Astrocyte of the cerebellum (primary cell): ENCODE measurements around the gene ZC3H7B.

Experiments used
- DNase-seq: peaks from one replicate; pipeline ENCODE4 v3.0.0-alpha.2; 2011; ENCODE audit warnings: low read depth
- H3K4me3 ChIP-seq: 2 replicates; pipeline ENCODE4 v1.5.1; 2011; ENCODE audit warnings: mild to moderate bottlenecking, low read depth, low read length, moderate library complexity
- CTCF ChIP-seq: IDR thresholded peaks from 2 replicates; pipeline ENCODE4 v1.5.1; 2012; ENCODE audit warnings: low read length, low read depth, moderate library complexity, mild to moderate bottlenecking; ENCODE audit errors: missing control alignments
- in situ Hi-C: cut with HindIII; loops from 2 replicates; pipeline ENCODE4 v1.10.0; 2017; ENCODE audit warnings: low sequenced_read_pairs

The ZC3H7B gene

GRCh38 chr22:41351011-41351410 is 49.7 kb downstream of the ZC3H7B start:
- TF ChIP-seq CTCF = no peak
- in situ Hi-C loops = no loop called here
- no peak overlapping the region for H3K4me3 ChIP-seq
- no peak for DNase-seq

GRCh38 chr22:41352058-41352457 is 50.7 kb downstream of the ZC3H7B start:
- H3K4me3 ChIP-seq = no peak overlapping the region
- in situ Hi-C loops = no loop called here
- TF ChIP-seq CTCF = no peak
- no peak for DNase-seq

- no peak overlapping the region for H3K4me3 ChIP-seq
- DNase-seq = no peak
- TF ChIP-seq CTCF = no peak
- in situ Hi-C loops = no loop called here
Observed at GRCh38 chr22:41353862-41354575, 52.7 kb downstream of the ZC3H7B start.

GRCh38 chr22:41354979-41355378 is 53.7 kb downstream of the ZC3H7B start:
- no peak for DNase-seq
- no peak overlapping the region for H3K4me3 ChIP-seq
- in situ Hi-C loops = no loop called here
- no peak for TF ChIP-seq CTCF

- no peak overlapping the region for H3K4me3 ChIP-seq
- in situ Hi-C loops = no loop called here
- TF ChIP-seq CTCF = no peak
- no peak for DNase-seq
Observed at GRCh38 chr22:41355895-41356294, 54.6 kb downstream of the ZC3H7B start.

- TF ChIP-seq CTCF = no peak
- in situ Hi-C loops = no loop called here
Observed at GRCh38 chr22:41356430-41357028, 55.2 kb downstream of the ZC3H7B start.

More at GRCh38 chr22:41356430-41357028, 55.2 kb downstream of the ZC3H7B start:
- H3K4me3 ChIP-seq = no peak overlapping the region
- DNase-seq = no peak
